GM04504 (cell line): ENCODE data around the gene LBH.
A peak's percentile ranks its signal among the peaks of the same experiment; 100 is the strongest.

Source experiments
- DNase-seq: peaks from one replicate; pipeline ENCODE4 v3.0.0-alpha.2; 2012; ENCODE audit warnings: low read depth

LBH gene

GRCh38 chr2:30273574-30273929 lies 42.2 kb downstream of the LBH start:
- no peak for DNase-seq

GRCh38 chr2:30275256-30275655 lies 43.9 kb downstream of the LBH start:
- DNase-seq = no peak

- DNase-seq = no peak
Measured at GRCh38 chr2:30276455-30276911, 45.1 kb downstream of the LBH start.

GRCh38 chr2:30277582-30277981 lies 46.2 kb downstream of the LBH start:
- no peak for DNase-seq

- DNase-seq = no peak
Measured at GRCh38 chr2:30278419-30278818, 47.1 kb downstream of the LBH start.

- no peak for DNase-seq
Measured at GRCh38 chr2:30280596-30281434, 49.5 kb downstream of the LBH start.

- DNase-seq = no peak
Measured at GRCh38 chr2:30282081-30282480, 50.7 kb downstream of the LBH start.

GRCh38 chr2:30282721-30283120 lies 51.4 kb downstream of the LBH start:
- no peak for DNase-seq

- no peak for DNase-seq
Measured at GRCh38 chr2:30283931-30284565, 52.7 kb downstream of the LBH start.

- DNase-seq = no peak
Measured at GRCh38 chr2:30285758-30286157, 54.4 kb downstream of the LBH start.

GRCh38 chr2:30287190-30287840 lies 56.0 kb downstream of the LBH start:
- DNase-seq = no peak

GRCh38 chr2:30287857-30288513 lies 56.7 kb downstream of the LBH start:
- no peak for DNase-seq

- peak; percentile 53 for DNase-seq
Measured at GRCh38 chr2:30288561-30288960, 57.2 kb downstream of the LBH start.

GRCh38 chr2:30293303-30293921 lies 62.1 kb downstream of the LBH start:
- peak; percentile 86 for DNase-seq

- no peak for DNase-seq
Measured at GRCh38 chr2:30294133-30294532, 62.8 kb downstream of the LBH start.

- DNase-seq = no peak
Measured at GRCh38 chr2:30296496-30296895, 65.2 kb downstream of the LBH start.

GRCh38 chr2:30298302-30298701 lies 67.0 kb downstream of the LBH start:
- no peak for DNase-seq

GRCh38 chr2:30300122-30300455 lies 68.8 kb downstream of the LBH start:
- DNase-seq = no peak

GRCh38 chr2:30300456-30301221 lies 69.3 kb downstream of the LBH start:
- DNase-seq = peak; percentile 92

GRCh38 chr2:30301551-30301950 lies 70.2 kb downstream of the LBH start:
- DNase-seq = no peak

- DNase-seq = no peak
Measured at GRCh38 chr2:30302566-30302965, 71.2 kb downstream of the LBH start.
